SK-N-MC (cell line): ENCODE measurements around the gene CFAP251.

Experiments used
- EZH2 ChIP-seq: fragments of 200-600 bp; sonication (generic); IDR thresholded peaks from one replicate; pipeline ENCODE4 v1.6.1; 2017; ENCODE audit warnings: antibody characterized with exemption
- POLR2AphosphoS5 ChIP-seq: IDR thresholded peaks from 2 replicates; pipeline ENCODE4 v1.6.1; 2012; ENCODE audit warnings: mild to moderate bottlenecking, low read depth, low read length, borderline replicate concordance

DNA sequence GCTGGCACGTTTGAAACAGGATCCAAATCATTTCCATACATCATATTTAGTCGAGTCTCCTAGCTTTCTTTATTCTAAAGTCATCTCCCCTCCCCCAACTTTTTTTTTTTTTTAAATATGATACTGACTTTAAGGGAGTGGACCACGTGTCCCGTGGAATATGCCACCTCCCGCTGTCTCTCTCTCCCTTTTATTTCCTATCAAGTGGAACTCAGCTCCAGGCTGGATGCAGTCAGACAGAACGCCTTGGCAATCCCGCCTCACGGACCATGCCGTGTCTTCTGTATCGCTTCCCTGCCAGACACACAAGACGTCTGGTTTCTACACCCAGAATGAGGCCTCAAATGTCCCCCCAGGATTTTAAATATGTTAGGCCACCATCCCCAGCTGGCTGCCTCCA, 124.5 kb downstream of the CFAP251 start:
- TF ChIP-seq EZH2: no peak
- no peak for TF ChIP-seq POLR2AphosphoS5
